ENCODE results near the gene EPGN. TPM values are rescaled to one million over a fixed set of nuclear protein-coding genes. Genes with fewer than 3 reads are reported as not detected.

The EPGN gene
- total RNA-seq, 1 donor from 2014 or later: 0.54 TPM

DNA sequence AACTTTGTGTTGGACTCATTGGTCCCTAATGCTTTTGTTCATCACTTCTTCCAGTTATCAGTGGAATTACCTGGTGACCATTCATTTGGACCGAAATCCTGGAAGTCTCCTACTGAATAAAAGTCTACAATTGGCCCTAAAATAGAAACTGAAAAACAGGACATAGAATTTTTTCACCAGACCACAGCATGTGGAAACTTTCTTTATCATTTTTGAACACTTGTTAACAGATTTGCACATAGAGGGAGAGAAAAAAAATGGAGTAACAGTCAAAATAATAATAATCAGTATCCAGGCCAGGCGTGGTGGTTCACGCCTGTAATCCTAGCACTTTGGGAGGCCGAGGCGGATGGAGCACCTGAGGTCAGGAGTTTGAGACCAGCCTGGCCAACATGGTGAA, 7.1 kb downstream of the EPGN start:
- no peak for DNase-seq (ENCODE audit: low read depth)
- no peaks in the 10 kb centered on the region for H3K9me3 ChIP-seq (ENCODE audit: insufficient read depth, low read depth, low read length)
- no peak overlapping the region for H3K27ac ChIP-seq (ENCODE audit: low read depth, low read length)
- no peak for FAIRE-seq
- no peak overlapping the region for H3K4me3 ChIP-seq (ENCODE audit: insufficient read depth, low read depth, low read length)
- Mint-ChIP-seq H3K27me3 (ENCODE audit: low read depth, unreplicated experiment) (no peaks in the 10 kb centered on the region), H3K9me3 (ENCODE audit: unreplicated experiment) (no peaks in the 10 kb centered on the region), H3K4me3 (ENCODE audit: unreplicated experiment) (no peak overlapping the region), H3K4me1 (ENCODE audit: low read depth, unreplicated experiment) (peaks cover 12% of the 10 kb centered on the region), H3K36me3 (ENCODE audit: low read depth, unreplicated experiment) (no peaks in the 10 kb centered on the region), H3K27ac (ENCODE audit: unreplicated experiment) (peak overlapping the region; percentile 75)
- H3K79me2 ChIP-seq (ENCODE audit: insufficient read depth, low read length): no peaks in the 10 kb centered on the region
- H3K9ac ChIP-seq (ENCODE audit: low read length): no peak overlapping the region
- H2AFZ ChIP-seq (ENCODE audit: low read depth, low read length): no peak overlapping the region
- H3K4me1 ChIP-seq (ENCODE audit: insufficient read depth, low read length): no peaks in the 10 kb centered on the region
- H3K4me2 ChIP-seq (ENCODE audit: low read length): no peak overlapping the region
- no peaks in the 10 kb centered on the region for H4K20me1 ChIP-seq (ENCODE audit: insufficient read depth, low read length)
- no peaks in the 10 kb centered on the region for H3K36me3 ChIP-seq (ENCODE audit: insufficient read depth, low read length)
- no peaks in the 10 kb centered on the region for H3K27me3 ChIP-seq (ENCODE audit: insufficient read depth, low read length)
- no peak for TF ChIP-seq EZH2 (IDR thresholded peaks at IDR 0.05; ENCODE audit: insufficient read depth, low read length)
- TF ChIP-seq CTCF (IDR thresholded peaks at IDR 0.05; ENCODE audit: insufficient read depth, low read depth, low read length): no peak

GRCh38 chr4:74316397-74316796, 8.1 kb downstream of the EPGN start:
- Histone ChIP-seq H3K4me3 (ENCODE audit: insufficient read depth, low read depth, low read length) (no peak overlapping the region), H3K27ac (ENCODE audit: low read depth, low read length) (no peak overlapping the region), H3K9ac (ENCODE audit: low read length) (no peak overlapping the region), H4K20me1 (ENCODE audit: insufficient read depth, low read length) (no peaks in the 10 kb centered on the region), H3K4me1 (ENCODE audit: insufficient read depth, low read length) (peaks cover 4% of the 10 kb centered on the region), H2AFZ (ENCODE audit: low read depth, low read length) (no peak overlapping the region), H3K36me3 (ENCODE audit: insufficient read depth, low read length) (no peaks in the 10 kb centered on the region), H3K4me2 (ENCODE audit: low read length) (no peak overlapping the region), H3K27me3 (ENCODE audit: insufficient read depth, low read length) (no peaks in the 10 kb centered on the region), H3K9me3 (ENCODE audit: insufficient read depth, low read depth, low read length) (no peaks in the 10 kb centered on the region), H3K79me2 (ENCODE audit: insufficient read depth, low read length) (no peaks in the 10 kb centered on the region)
- H3K4me3 Mint-ChIP-seq (ENCODE audit: unreplicated experiment): no peak overlapping the region
- H3K9me3 Mint-ChIP-seq (ENCODE audit: unreplicated experiment): no peaks in the 10 kb centered on the region
- TF ChIP-seq EZH2 (IDR thresholded peaks at IDR 0.05; ENCODE audit: insufficient read depth, low read length) (no peak), CTCF (IDR thresholded peaks at IDR 0.05; ENCODE audit: insufficient read depth, low read depth, low read length) (no peak)
- no peak for DNase-seq (ENCODE audit: low read depth)
- H3K36me3 Mint-ChIP-seq (ENCODE audit: low read depth, unreplicated experiment): no peaks in the 10 kb centered on the region
- H3K27ac Mint-ChIP-seq (ENCODE audit: unreplicated experiment): peak overlapping the region; percentile 92
- no peaks in the 10 kb centered on the region for H3K27me3 Mint-ChIP-seq (ENCODE audit: low read depth, unreplicated experiment)
- H3K4me1 Mint-ChIP-seq (ENCODE audit: low read depth, unreplicated experiment): peaks cover 18% of the 10 kb centered on the region
- FAIRE-seq: no peak

DNA sequence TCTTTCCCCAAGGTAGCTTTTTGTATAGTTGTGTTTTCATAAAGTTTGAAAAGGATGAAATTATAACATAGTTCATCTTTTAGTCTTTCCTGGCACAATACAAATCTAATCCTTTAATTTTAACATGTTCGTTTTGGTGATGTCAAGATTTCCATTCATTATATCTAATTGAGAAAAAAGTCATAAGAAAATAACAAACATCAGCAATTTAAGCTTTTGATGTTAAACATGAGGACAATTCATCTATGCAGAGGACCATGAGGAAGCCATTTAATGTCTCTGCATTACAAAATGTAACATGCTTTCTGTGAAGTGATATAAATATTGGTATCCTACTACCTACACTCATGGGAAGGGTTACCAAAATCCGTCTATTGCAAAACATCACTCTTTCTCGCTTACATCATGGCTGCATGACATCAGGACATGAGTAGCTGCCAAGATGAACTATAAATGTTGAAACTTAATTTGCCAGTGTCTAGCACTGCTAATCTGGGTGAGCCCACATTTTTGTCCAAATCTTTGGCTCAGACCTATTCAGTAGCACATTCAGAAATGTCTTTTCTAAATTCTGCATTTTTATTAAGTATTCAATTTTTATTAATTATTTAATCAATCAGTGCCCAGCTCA, 9.5 kb downstream of the EPGN start:
- Histone ChIP-seq H3K9ac (ENCODE audit: low read length) (no peak overlapping the region), H4K20me1 (ENCODE audit: insufficient read depth, low read length) (no peaks in the 10 kb centered on the region), H3K36me3 (ENCODE audit: insufficient read depth, low read length) (no peaks in the 10 kb centered on the region), H3K79me2 (ENCODE audit: insufficient read depth, low read length) (no peaks in the 10 kb centered on the region), H3K4me1 (ENCODE audit: insufficient read depth, low read length) (peaks cover 4% of the 10 kb centered on the region), H3K4me2 (ENCODE audit: low read length) (no peak overlapping the region), H3K9me3 (ENCODE audit: insufficient read depth, low read depth, low read length) (no peaks in the 10 kb centered on the region), H3K27me3 (ENCODE audit: insufficient read depth, low read length) (no peaks in the 10 kb centered on the region), H3K4me3 (ENCODE audit: insufficient read depth, low read depth, low read length) (no peak overlapping the region), H3K27ac (ENCODE audit: low read depth, low read length) (no peak overlapping the region), H2AFZ (ENCODE audit: low read depth, low read length) (no peak overlapping the region)
- Mint-ChIP-seq H3K27ac (ENCODE audit: unreplicated experiment) (no peak overlapping the region), H3K27me3 (ENCODE audit: low read depth, unreplicated experiment) (no peaks in the 10 kb centered on the region), H3K4me3 (ENCODE audit: unreplicated experiment) (no peak overlapping the region), H3K9me3 (ENCODE audit: unreplicated experiment) (no peaks in the 10 kb centered on the region), H3K36me3 (ENCODE audit: low read depth, unreplicated experiment) (no peaks in the 10 kb centered on the region), H3K4me1 (ENCODE audit: low read depth, unreplicated experiment) (peaks cover 16% of the 10 kb centered on the region)
- TF ChIP-seq CTCF (IDR thresholded peaks at IDR 0.05; ENCODE audit: insufficient read depth, low read depth, low read length): no peak
- TF ChIP-seq EZH2 (IDR thresholded peaks at IDR 0.05; ENCODE audit: insufficient read depth, low read length): no peak
- DNase-seq (ENCODE audit: low read depth) (no peak), FAIRE-seq (no peak)

All from astrocyte (in vitro differentiated cells and primary cell).